Spleen (tissue), 11 donors: ENCODE data around the gene C1QTNF2. TPM values are rescaled to one million over a fixed set of nuclear protein-coding genes. Genes with fewer than 3 reads are reported as not detected.

Experiments used
- DNase-seq: peaks from one replicate; pipeline ENCODE4 v3.0.0-alpha.2; 2020
- H3K27ac ChIP-seq, 8 donors: fragments of 200-600 bp; sonication (generic) in 7 of 8; 1 replicate in 4 of 8; 2 replicates in 4 of 8; pipeline versions ENCODE4 v1.5.0 to v1.8.0; 2016 to 2021; ENCODE audit warnings: inconsistent platforms in 4 of 8, mild to moderate bottlenecking in 4 of 8, moderate library complexity in 1 of 8
- H3K27me3 ChIP-seq, 7 donors: fragments of 200-600 bp; sonication (generic) in 6 of 7; replicated peaks in 1 of 7; 1 replicate in 4 of 7; 2 replicates in 3 of 7; pipeline versions ENCODE4 v1.5.0 to v1.8.0; 2016 to 2021; ENCODE audit warnings: inconsistent platforms in 3 of 7, mild to moderate bottlenecking in 1 of 7
- H3K36me3 ChIP-seq, 6 donors: fragments of 200-600 bp; sonication (generic) in 5 of 6; 1 replicate in 4 of 6; 2 replicates in 2 of 6; pipeline versions ENCODE4 v1.5.0 to v1.8.0; 2016 to 2021; ENCODE audit warnings: inconsistent platforms in 2 of 6
- H3K4me1 ChIP-seq, 6 donors: fragments of 200-600 bp; sonication (generic) in 5 of 6; 1 replicate in 3 of 6; 2 replicates in 3 of 6; pipeline versions ENCODE4 v1.5.0 to v1.8.0; 2016 to 2021; ENCODE audit warnings: inconsistent platforms in 3 of 6
- H3K4me3 ChIP-seq, 8 donors: fragments of 200-600 bp; sonication (generic) in 7 of 8; 1 replicate in 4 of 8; 2 replicates in 4 of 8; pipeline versions ENCODE4 v1.5.0 to v1.8.0; 2016 to 2021; ENCODE audit warnings: inconsistent platforms in 4 of 8, mild to moderate bottlenecking in 4 of 8, moderate library complexity in 2 of 8
- H3K9me3 ChIP-seq, 8 donors: fragments of 200-600 bp; sonication (generic) in 7 of 8; 1 replicate in 4 of 8; 2 replicates in 4 of 8; pipeline versions ENCODE4 v1.5.0 to v1.8.0; 2016 to 2021; ENCODE audit warnings: inconsistent platforms in 4 of 8
- CTCF ChIP-seq, 11 experiments: fragments of 200-600 bp in 7 of 11; fragments of 450-650 bp in 4 of 11; sonication (generic) in 4 of 11; IDR thresholded peaks in 8 of 11; conservative IDR thresholded peaks in 3 of 11; 1 replicate in 7 of 11; 2 replicates in 4 of 11; pipeline versions ENCODE4 v1.4.0 to v1.8.0; 2016 to 2021; ENCODE audit warnings: antibody characterized with exemption in 11 of 11, inconsistent platforms in 4 of 11, mild to moderate bottlenecking in 1 of 11
- POLR2A ChIP-seq, 3 donors: fragments of 450-650 bp; IDR thresholded peaks; one replicate each; pipeline ENCODE4 v1.5.1; 2017; ENCODE audit warnings: antibody characterized with exemption in 3 of 3, mild to moderate bottlenecking in 1 of 3
- POLR2AphosphoS5 ChIP-seq, 3 donors: sonication (generic); formaldehyde crosslinking; IDR thresholded peaks; one replicate each; pipeline ENCODE4 v1.5.1; 2017; ENCODE audit warnings: antibody characterized with exemption in 3 of 3
- WGBS, 5 donors: extraction: QIAGEN DNeasy Blood & Tissue Kit in 3 of 5; methylation state at CpG; one replicate each; pipeline versions ENCODE4 v1.1.5 to v1.1.7; 2013 to 2018; 5-methylcytosine and 5-hydroxymethylcytosine counted together
- intact Hi-C: fragments of 100-400 bp; cut with DNase I; formaldehyde crosslinking; loops from one replicate; pipeline ENCODE4 v1.15.0; 2023; ENCODE audit warnings: low total_unique reads
- polyA plus RNA-seq, 3 donors: library from polyadenylated mRNA; stranded (reverse); fragments of 200-250 nt; gene quantifications; one replicate each; pipeline ENCODE4 v1.2.1, GENCODE V29; 2013
- total RNA-seq, 7 donors: library from RNA; depleted of rRNA in 3 of 7; stranded (reverse); fragments of >200 nt in 3 of 7; fragmentation: NEBNext Ultra II Directional in 4 of 7; extraction: Animal tissue kit (Norgen Biotek cat#: 25700) in 4 of 7; gene quantifications; one replicate each; pipeline versions ENCODE4 v1.1.0 to v1.2.1, GENCODE V29; 2016 to 2021
- donor health status: healthy with polysubstance abuse.
- donor health status: DM: no; HTN: no; CAD: no; lungs with moderate emphysema.
- donor health status: DM: no; HTN: no; CAD: no.
- donor health status: Bipolar disorder and iron deficiency.
- donor health status: healthy.
- donor health status: DM: no; HTN: no; CAD: no.
- donor health status: DM: yes; HTN: yes; CAD: no.

Gene C1QTNF2
- total and polyA plus RNA-seq, 10 donors: 0.16 to 0.52 (median 0.32) TPM; not detected in 3

GRCh38 chr5:160312134-160312959 is 58.1 kb downstream of the C1QTNF2 start, which contains the start of gene CCNJL:
Gene CCNJL (minus strand): TSS chr5:160312564. CDS start chr5:160311923, 641 bp downstream.
- peak; percentile 90 for DNase-seq
- Histone ChIP-seq H3K4me3 (peak within 1 kb of the TSS; percentile 51 to 80 (median 65)), H3K9me3 (no peaks in the 10 kb centered on the region), H3K27me3 (peaks cover 0 to 51% (median 16%) of the 10 kb centered on the region in 7 donors), H3K27ac (peak within 1 kb of the TSS; percentile 70 to 96 (median 85)), H3K4me1 (peaks cover 0 to 65% (median 27%) of the 10 kb centered on the region in 6 donors), H3K36me3 (peaks cover 0 to 12% (median 0%) of the 10 kb centered on the region in 6 donors)
- WGBS, 5 donors: 1 to 6% (median 1%) methylated on average over 49 to 84 of the region's 84 CpGs
- TF ChIP-seq CTCF (IDR thresholded peaks at IDR 0.05 in 8 of 11, conservative IDR thresholded peaks at IDR 0.05 in 3 of 11) (no peak), POLR2A (IDR thresholded peaks at IDR 0.05) (peak in 1 of 3 donors; percentile 34), POLR2AphosphoS5 (IDR thresholded peaks at IDR 0.05) (peak in 2 of 3 donors; percentile 71 to 77)
- intact Hi-C loops: no loop called here

DNA sequence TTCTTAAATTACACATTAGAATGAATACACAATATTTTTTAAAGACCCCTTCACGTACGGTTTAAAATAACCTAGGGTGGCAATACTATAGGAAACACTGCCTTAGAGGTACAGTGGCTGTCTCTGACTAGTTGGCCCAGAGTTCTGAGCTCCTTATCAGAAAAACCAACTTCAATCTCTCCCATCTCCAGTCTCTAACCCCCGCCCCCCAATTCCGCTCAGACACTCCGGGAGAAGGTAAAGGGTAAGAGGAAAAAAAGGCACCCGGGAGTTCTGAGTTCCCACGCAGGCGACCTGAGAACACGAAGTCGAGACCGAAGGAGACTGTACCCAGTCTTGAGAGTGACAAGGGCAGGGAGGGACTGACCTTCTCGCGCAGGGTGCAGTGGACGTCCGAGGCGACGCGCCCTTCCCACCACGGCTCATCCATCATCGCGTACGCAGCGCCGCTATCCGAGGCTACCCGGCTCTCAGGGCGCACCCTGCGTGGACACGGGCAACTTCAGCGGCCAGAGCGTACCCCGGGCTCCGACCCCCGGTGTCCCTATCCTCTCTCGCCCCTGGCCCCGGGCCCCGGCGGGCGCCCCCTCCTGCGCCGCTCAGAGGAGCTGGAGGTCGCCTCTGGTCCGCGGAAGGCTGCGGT is 58.8 kb downstream of the C1QTNF2 start:
- peaks cover 0 to 51% (median 16%) of the 10 kb centered on the region in 7 donors for H3K27me3 ChIP-seq
- H3K9me3 ChIP-seq: no peaks in the 10 kb centered on the region
- H3K36me3 ChIP-seq: peaks cover 0 to 19% (median 0%) of the 10 kb centered on the region in 6 donors
- intact Hi-C loops: no loop called here
- peak overlapping the region; percentile 51 to 80 (median 65) for H3K4me3 ChIP-seq
- peak overlapping the region; percentile 70 to 96 (median 85) for H3K27ac ChIP-seq
- DNase-seq: peak; percentile 89
- peaks cover 0 to 61% (median 27%) of the 10 kb centered on the region in 6 donors for H3K4me1 ChIP-seq
- TF ChIP-seq POLR2AphosphoS5 (IDR thresholded peaks at IDR 0.05) (peak in 1 of 3 donors; percentile 42), CTCF (IDR thresholded peaks at IDR 0.05 in 8 of 11, conservative IDR thresholded peaks at IDR 0.05 in 3 of 11) (no peak), POLR2A (IDR thresholded peaks at IDR 0.05) (no peak)
- 3 to 6% (median 5%) methylated on average over 17 to 45 of the region's 45 CpGs for WGBS, 5 donors

DNA sequence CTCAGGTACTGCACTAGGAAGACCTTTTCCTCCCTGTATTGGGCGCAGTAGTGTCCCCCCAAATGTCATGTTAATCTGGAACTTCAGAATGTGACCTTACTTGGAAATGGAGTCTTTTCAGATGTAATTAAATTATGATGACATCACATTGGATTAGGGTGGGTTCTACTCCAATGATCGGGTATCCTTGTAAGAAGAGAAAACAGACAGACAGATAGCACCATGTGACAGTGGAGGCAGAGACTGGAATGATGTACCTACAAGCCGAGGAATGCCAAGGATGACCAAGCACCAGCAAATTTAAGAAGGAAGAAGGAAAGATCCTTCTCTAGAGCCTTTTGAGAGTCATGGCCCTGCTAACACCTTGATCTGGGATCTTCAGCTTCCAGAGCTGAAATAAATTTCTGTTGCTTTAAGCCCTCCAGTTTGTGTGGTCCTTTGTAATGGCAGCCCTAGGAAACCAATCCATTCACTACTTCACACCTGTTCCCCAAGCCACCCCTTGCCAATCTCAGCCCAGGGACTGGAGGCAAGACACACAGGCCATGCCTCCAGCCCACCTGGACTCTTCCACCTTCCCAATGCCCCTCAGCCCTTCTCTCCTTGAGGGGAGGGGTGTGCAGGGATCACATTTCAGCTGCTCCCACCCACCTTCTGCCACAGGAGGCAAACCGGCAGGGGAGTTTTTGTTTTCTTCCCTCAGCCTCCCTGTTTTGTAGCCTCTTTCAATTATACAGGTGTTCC is 59.7 kb downstream of the C1QTNF2 start:
- H3K4me1 ChIP-seq: peaks cover 0 to 55% (median 24%) of the 10 kb centered on the region in 6 donors
- peak overlapping the region in 5 of 8 donors; percentile 56 to 80 (median 69) for H3K4me3 ChIP-seq
- H3K36me3 ChIP-seq: peaks cover 0 to 23% (median 0%) of the 10 kb centered on the region in 6 donors
- intact Hi-C loops: no loop called here
- TF ChIP-seq POLR2A (IDR thresholded peaks at IDR 0.05): no peak
- TF ChIP-seq POLR2AphosphoS5 (IDR thresholded peaks at IDR 0.05): no peak
- TF ChIP-seq CTCF (IDR thresholded peaks at IDR 0.05 in 8 of 11, conservative IDR thresholded peaks at IDR 0.05 in 3 of 11): no peak
- no peak for DNase-seq
- H3K27ac ChIP-seq: peak overlapping the region in 2 of 8 donors; percentile 91 to 96
- no peaks in the 10 kb centered on the region for H3K9me3 ChIP-seq
- WGBS, 5 donors: 83 to 96% (median 92%) methylated on average over 4 of the region's 4 CpGs
- H3K27me3 ChIP-seq: peaks cover 0 to 51% (median 16%) of the 10 kb centered on the region in 7 donors
